GM10248 (cell line): ENCODE data around the gene PSD.

Source experiments
- CTCF ChIA-PET: fragments of 300-600 bp; sonication (Branson Sonifier 250); formaldehyde crosslinking; extraction: SDS; loops from one replicate; lab custom pipeline; 2021; ENCODE audit warnings: antibody characterized with exemption; lab: Yijun Ruan, JAX
- POLR2A ChIA-PET: fragments of 350-650 bp; sonication (Branson Sonifier 250); formaldehyde crosslinking; extraction: SDS; loops from one replicate; lab custom pipeline; 2020; ENCODE audit warnings: antibody characterized with exemption; lab: Yijun Ruan, JAX
- DNase-seq: peaks from one replicate; pipeline ENCODE4 v3.0.0; 2012; ENCODE audit errors: extremely low spot score
- CTCF ChIP-seq: IDR thresholded peaks from 2 replicates; pipeline ENCODE4 v1.5.1; 2012; ENCODE audit warnings: mild to moderate bottlenecking, low read depth; ENCODE audit errors: extremely low read depth, missing control alignments, control extremely low read depth

Gene PSD

GRCh38 chr10:102408728-102409603, 9.6 kb downstream of the PSD start:
- POLR2A ChIA-PET: no interaction called here
- TF ChIP-seq CTCF: no peak
- CTCF ChIA-PET: interaction anchor here (0.8 to 5.5 kb wide), 9 partner anchors 10 to 179 kb away, joined by 3 to 61 read pairs (median 5); partner anchors contain the start of gene FBXL15
- peak; percentile 75 for DNase-seq

- DNase-seq: no peak
- POLR2A ChIA-PET: no interaction called here
- TF ChIP-seq CTCF: no peak
- CTCF ChIA-PET: interaction anchor here (1.7 to 6.6 kb wide), 3 partner anchors 9 to 15 kb away, joined by 8 to 65 read pairs (median 41); partner anchors contain the start of genes FBXL15 and NFKB2
Observed at GRCh38 chr10:102408131-102408727, 10.4 kb downstream of the PSD start.

GRCh38 chr10:102407425-102408130, 11.0 kb downstream of the PSD start:
- TF ChIP-seq CTCF: no peak
- ChIA-PET POLR2A (no interaction called here), CTCF (interaction anchor here (1.7 to 6.6 kb wide), 4 partner anchors 8 to 178 kb away, joined by 8 to 88 read pairs (median 53); partner anchors contain the start of genes ELOVL3, FBXL15 and NFKB2)
- no peak for DNase-seq

- no peak for DNase-seq
- CTCF ChIA-PET: interaction anchor here (1.7 to 6.6 kb wide), 5 partner anchors 8 to 177 kb away, joined by 5 to 88 read pairs (median 41); partner anchors contain the start of genes ELOVL3, FBXL15 and NFKB2
- no peak for TF ChIP-seq CTCF
- POLR2A ChIA-PET: interaction anchor here (0.7 kb wide), 1 partner anchor 223 kb away, joined by 4 read pairs; no protein-coding TSS in a partner anchor
Observed at GRCh38 chr10:102406815-102407214, 11.8 kb downstream of the PSD start.

GRCh38 chr10:102405632-102406031, 13.0 kb downstream of the PSD start:
- ChIA-PET CTCF (interaction anchor here (1.2 to 6.6 kb wide), 8 partner anchors 10 to 236 kb away, joined by 3 to 88 read pairs (median 13); partner anchors contain the start of genes C10orf95, ELOVL3, FBXL15 and NFKB2), POLR2A (interaction anchor here (0.7 kb wide), 1 partner anchor 45 kb away, joined by 3 read pairs; no protein-coding TSS in a partner anchor)
- no peak for DNase-seq
- TF ChIP-seq CTCF: no peak
